Adrenal gland (tissue), 12 donors: ENCODE results near the gene EFNA3. TPM values are rescaled to one million over a fixed set of nuclear protein-coding genes. Genes with fewer than 3 reads are reported as not detected.

Source experiments
- DNase-seq, 7 donors: peaks; one replicate each; pipeline ENCODE4 v3.0.0-alpha.2; 2019 to 2020
- H3K27ac ChIP-seq, 5 donors: fragments of 200-600 bp; sonication (generic) in 4 of 5; 1 replicate in 3 of 5; 2 replicates in 2 of 5; pipeline versions ENCODE4 v1.5.1 to v1.8.0; 2016 to 2020; ENCODE audit warnings: mild to moderate bottlenecking in 1 of 5
- H3K27me3 ChIP-seq: fragments of 200-600 bp; 2 replicates; pipeline ENCODE4 v1.8.0; 2021
- H3K36me3 ChIP-seq, 2 donors: fragments of 200-600 bp; replicated peaks in 1 of 2; 1 replicate in 1 of 2; 2 replicates in 1 of 2; pipeline versions ENCODE4 v1.5.1 to v1.8.0; 2018 to 2022
- H3K4me1 ChIP-seq, 2 donors: fragments of 200-600 bp; replicated peaks in 1 of 2; 1 replicate in 1 of 2; 2 replicates in 1 of 2; pipeline versions ENCODE4 v1.5.1 to v1.8.0; 2018 to 2021
- H3K4me3 ChIP-seq, 4 donors: fragments of 200-600 bp; sonication (generic) in 3 of 4; one replicate each; pipeline ENCODE4 v1.5.1; 2016 to 2018
- H3K9me3 ChIP-seq, 3 donors: fragments of 200-600 bp; sonication (generic) in 1 of 3; replicated peaks in 1 of 3; 1 replicate in 2 of 3; 2 replicates in 1 of 3; pipeline versions ENCODE4 v1.5.1 to v1.8.0; 2016 to 2021
- CTCF ChIP-seq, 6 experiments: fragments of 450-650 bp in 4 of 6; fragments of 200-600 bp in 2 of 6; sonication (generic) in 1 of 6; IDR thresholded peaks; 1 replicate in 5 of 6; 2 replicates in 1 of 6; pipeline versions ENCODE4 v1.5.1 to v1.8.0; 2016 to 2021; ENCODE audit warnings: antibody characterized with exemption in 6 of 6, mild to moderate bottlenecking in 2 of 6, moderate library complexity in 1 of 6
- POLR2A ChIP-seq, 2 donors: fragments of 450-650 bp; IDR thresholded peaks; one replicate each; pipeline ENCODE4 v1.6.1; 2017; ENCODE audit warnings: antibody characterized with exemption in 2 of 2, mild to moderate bottlenecking in 2 of 2, moderate library complexity in 1 of 2
- WGBS, 4 donors: extraction: QIAGEN DNeasy Blood & Tissue Kit in 2 of 4; methylation state at CpG; one replicate each; pipeline versions ENCODE4 v1.1.5 to v1.1.7; 2013 to 2017; 5-methylcytosine and 5-hydroxymethylcytosine counted together
- intact Hi-C, 2 donors: fragments of 100-400 bp; cut with DNase I; formaldehyde crosslinking; loops; one replicate each; pipeline versions ENCODE4 v1.14.1 to v1.15.0; 2022 to 2023
- polyA plus RNA-seq, 3 donors: library from polyadenylated mRNA; stranded (reverse); fragments of 200-250 nt in 2 of 3; fragments of 350-450 nt in 1 of 3; fragmentation: Illumina TruSeq in 1 of 3; extraction: RNeasy Lipid Tissue Mini Kit (QIAGEN cat#74804) in 1 of 3; gene quantifications; one replicate each; pipeline ENCODE4 v1.2.3, GENCODE V29; 2013 to 2014
- total RNA-seq, 9 donors: library from RNA; depleted of rRNA in 4 of 9; stranded (reverse); fragments of >200 nt in 4 of 9; fragments of 120-200 nt in 1 of 9; fragmentation: NEBNext Ultra II Directional in 1 of 9; extraction: Animal tissue kit (Norgen Biotek cat#: 25700) in 1 of 9; gene quantifications; one replicate each; pipeline versions ENCODE4 v1.1.0 to v1.2.4, GENCODE V29; 2013 to 2023
- donor health status: healthy with polysubstance abuse.
- donor health status: Bipolar disorder and iron deficiency.
- donor health status: DM: yes; HTN: yes; CAD: no.
- donor health status: DM: no; HTN: no; CAD: no.
- donor health status: DM: no; HTN: no; CAD: no.
- donor health status: DM: yes; HTN: yes; CAD: no.

The EFNA3 gene
- total and polyA plus RNA-seq, 12 donors, result 1.4 to 7.3 (median 3.3) TPM

DNA sequence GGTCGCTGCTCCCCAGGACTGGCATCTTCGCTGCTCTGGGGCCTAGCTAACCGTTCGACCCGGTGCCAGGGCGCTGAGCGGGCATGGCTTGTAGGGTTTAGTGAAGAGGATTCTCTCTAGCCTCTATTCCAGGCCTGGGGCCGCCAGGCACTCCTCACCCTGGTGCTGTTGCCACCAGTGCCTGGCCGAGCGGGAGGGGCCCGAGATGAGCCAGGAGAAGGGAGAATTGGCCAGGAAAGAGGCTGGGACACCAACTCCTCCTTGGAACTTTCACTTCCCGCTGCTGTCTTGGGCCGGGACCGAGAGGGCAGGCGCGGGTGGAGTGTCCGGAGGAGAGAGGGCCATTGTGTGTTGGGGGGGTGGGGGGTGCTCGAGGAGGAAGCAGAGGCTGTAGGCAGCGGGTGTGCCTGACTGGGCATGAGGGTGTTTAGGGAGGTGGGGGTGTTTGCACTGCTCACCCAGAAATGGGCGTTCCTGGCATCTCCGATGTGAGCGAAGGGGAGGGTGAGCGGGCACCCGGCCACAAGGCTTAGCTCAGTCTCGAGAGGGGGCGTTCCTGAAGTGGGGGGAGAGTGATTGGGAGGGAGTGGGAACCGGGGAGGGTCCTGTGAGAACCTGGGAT, 26.7 kb upstream of the EFNA3 start:
- 25 to 32% (median 29%) methylated on average over 15 to 27 of the region's 27 CpGs for WGBS, 4 donors
- no peak for TF ChIP-seq POLR2A (IDR thresholded peaks at IDR 0.05)
- TF ChIP-seq CTCF (IDR thresholded peaks at IDR 0.05), result no peak
- peak overlapping the region in 3 of 4 donors; percentile 11 to 82 (median 42) for H3K4me3 ChIP-seq
- H3K27me3 ChIP-seq, result no peaks in the 10 kb centered on the region
- intact Hi-C loops, result no loop called here
- peak; percentile 39 to 69 (median 47) for DNase-seq
- H3K9me3 ChIP-seq, result no peaks in the 10 kb centered on the region
- H3K4me1 ChIP-seq, result peaks cover 12 to 26% of the 10 kb centered on the region in 2 donors
- peaks cover 0 to 27% of the 10 kb centered on the region in 2 donors for H3K36me3 ChIP-seq
- peak overlapping the region in 4 of 5 donors; percentile 38 to 99 (median 90) for H3K27ac ChIP-seq

GRCh38 chr1:155052439-155053395, 25.9 kb upstream of the EFNA3 start:
- peaks cover 0 to 35% of the 10 kb centered on the region in 2 donors for H3K36me3 ChIP-seq
- H3K9me3 ChIP-seq, result no peaks in the 10 kb centered on the region
- peak in 1 of 7 donors; percentile 54 for DNase-seq
- peak overlapping the region in 1 of 5 donors; percentile 99 for H3K27ac ChIP-seq
- peak overlapping the region in 1 of 4 donors; percentile 82 for H3K4me3 ChIP-seq
- no peaks in the 10 kb centered on the region for H3K27me3 ChIP-seq
- intact Hi-C loops, result no loop called here
- 57 to 66% (median 61%) methylated on average over 10 to 12 of the region's 12 CpGs for WGBS, 4 donors
- peaks cover 12 to 26% of the 10 kb centered on the region in 2 donors for H3K4me1 ChIP-seq
- TF ChIP-seq CTCF (IDR thresholded peaks at IDR 0.05), result no peak
- no peak for TF ChIP-seq POLR2A (IDR thresholded peaks at IDR 0.05)

DNA sequence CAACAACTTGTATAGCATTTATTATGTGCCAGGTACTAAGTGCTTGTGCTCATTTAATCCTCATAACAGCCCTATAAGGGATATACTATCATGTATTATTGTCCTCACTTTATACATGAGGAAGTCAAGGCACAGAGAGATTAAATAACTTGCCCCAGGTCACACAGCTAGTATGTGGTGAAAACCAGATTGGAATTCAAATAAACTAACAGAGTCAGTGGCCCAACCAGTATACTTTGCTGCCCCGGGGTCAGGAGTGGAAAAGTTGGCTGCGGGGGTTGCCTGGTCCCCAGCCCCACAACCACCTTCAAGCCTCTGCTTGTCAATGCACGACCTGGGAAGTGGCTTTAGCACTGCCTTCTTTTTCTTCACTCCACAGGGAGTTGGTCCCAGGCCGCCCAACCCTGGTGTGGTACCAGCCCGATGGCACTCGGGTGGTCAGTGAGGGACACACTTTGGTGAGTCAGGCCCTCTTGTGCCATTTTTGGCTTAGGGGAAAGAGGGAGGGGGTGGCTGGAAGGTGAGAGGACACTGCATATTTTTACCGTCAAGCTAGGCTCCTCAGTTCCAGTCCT, 25.0 kb upstream of the EFNA3 start:
- TF ChIP-seq CTCF (IDR thresholded peaks at IDR 0.05), result no peak
- intact Hi-C loops, result no loop called here
- Histone ChIP-seq H3K27me3 (no peaks in the 10 kb centered on the region), H3K4me1 (peaks cover 12 to 26% of the 10 kb centered on the region in 2 donors), H3K9me3 (no peaks in the 10 kb centered on the region), H3K27ac (no peak overlapping the region), H3K36me3 (peaks cover 0 to 44% of the 10 kb centered on the region in 2 donors), H3K4me3 (no peak overlapping the region)
- no peak for DNase-seq
- WGBS, 4 donors, result 84 to 89% (median 87%) methylated on average over 7 of the region's 7 CpGs

GRCh38 chr1:155057104-155057503, 21.5 kb upstream of the EFNA3 start:
- Histone ChIP-seq H3K27ac (no peak overlapping the region), H3K27me3 (no peaks in the 10 kb centered on the region), H3K36me3 (peaks cover 0 to 46% of the 10 kb centered on the region in 2 donors), H3K9me3 (no peaks in the 10 kb centered on the region), H3K4me1 (peaks cover 0 to 12% of the 10 kb centered on the region in 2 donors), H3K4me3 (no peak overlapping the region)
- no peak for TF ChIP-seq CTCF (IDR thresholded peaks at IDR 0.05)
- no peak for TF ChIP-seq POLR2A (IDR thresholded peaks at IDR 0.05)
- 92 to 97% (median 94%) methylated on average over 3 to 8 of the region's 8 CpGs for WGBS, 4 donors
- DNase-seq, result no peak
- intact Hi-C loops, result no loop called here
